AG08396 (cell line): Measurements from ENCODE around the gene SEC14L5.
A peak's percentile ranks its signal among the peaks of the same experiment; 100 is the strongest.

ENCODE experiments used
- DNase-seq: peaks from one replicate; pipeline ENCODE4 v3.0.0; 2012; ENCODE audit warnings: low spot score, mixed read lengths

The SEC14L5 gene

DNA sequence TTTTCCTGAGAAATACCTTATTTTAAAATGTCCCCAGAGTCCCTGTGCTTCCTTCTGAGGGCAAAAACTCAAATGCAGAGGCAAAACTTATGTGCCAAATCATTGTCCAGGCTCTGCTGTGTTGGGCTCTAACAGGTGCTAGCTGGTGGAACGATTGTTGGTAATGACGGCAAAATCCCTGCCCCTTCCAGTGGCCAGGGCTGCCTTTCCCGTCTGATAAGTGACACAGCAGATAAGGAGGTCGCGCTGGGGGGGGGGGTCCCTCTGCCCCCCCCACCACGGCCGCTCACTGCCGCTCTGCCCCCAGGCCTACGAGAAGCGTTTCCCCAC lies 29.1 kb downstream of the SEC14L5 start:
- DNase-seq, result no peak

DNA sequence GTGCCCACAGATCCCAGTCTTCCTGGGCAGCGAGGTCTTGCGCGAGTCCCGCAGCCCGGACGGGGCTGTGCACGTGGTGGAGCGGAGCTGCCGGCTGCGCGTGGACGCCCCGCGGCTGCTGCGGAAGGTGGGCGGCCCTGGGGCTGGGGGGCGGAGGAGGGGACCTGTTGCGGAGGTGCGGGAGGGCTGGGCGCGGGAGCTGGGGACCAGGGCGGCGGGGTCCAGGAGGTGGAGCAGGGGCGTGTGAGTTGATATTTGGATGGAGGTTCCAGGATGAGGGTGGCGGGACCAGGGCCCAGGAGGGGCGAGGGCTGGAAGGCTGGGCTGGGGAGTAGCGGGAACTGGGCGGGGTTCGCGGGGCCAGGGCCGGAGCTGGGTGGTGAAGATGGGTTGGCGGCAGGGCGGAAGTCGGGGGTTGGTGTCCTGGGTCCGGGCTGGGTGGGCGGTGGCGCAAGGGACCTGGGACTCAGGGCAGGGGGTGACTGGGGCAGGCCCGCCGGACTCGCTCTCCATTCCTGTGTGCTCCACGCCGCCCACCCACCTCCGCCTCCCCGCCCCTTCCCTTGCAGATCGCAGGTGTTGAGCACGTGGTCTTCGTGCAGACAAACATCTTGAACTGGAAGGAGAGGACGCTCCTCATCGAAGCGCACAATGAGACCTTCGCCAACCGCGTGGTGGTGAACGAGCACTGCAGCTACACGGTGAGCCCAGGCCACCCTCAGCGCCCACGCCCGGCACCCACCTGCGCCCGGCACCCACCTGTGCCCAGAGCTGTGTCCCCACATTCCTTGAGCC lies 29.6 kb downstream of the SEC14L5 start:
- no peak for DNase-seq

DNA sequence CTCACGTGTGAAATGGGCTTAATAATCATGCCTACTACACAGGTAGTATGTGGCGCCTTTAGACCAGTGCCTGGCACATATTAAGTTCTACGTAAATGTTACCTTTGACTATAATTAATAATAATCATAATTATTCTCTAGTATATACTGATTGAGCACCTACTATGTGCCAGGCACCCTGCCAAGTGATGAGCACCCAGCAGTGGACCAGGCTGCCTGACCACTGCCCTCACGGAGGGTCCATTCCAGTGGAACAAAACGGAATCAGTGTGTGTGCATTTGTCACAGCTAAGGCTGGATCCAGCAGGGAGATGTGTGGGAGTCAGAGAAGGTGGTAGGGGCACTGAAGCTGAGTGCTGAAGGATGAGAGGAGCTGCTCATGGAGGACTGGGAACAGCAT lies 30.5 kb downstream of the SEC14L5 start:
- no peak for DNase-seq

DNA sequence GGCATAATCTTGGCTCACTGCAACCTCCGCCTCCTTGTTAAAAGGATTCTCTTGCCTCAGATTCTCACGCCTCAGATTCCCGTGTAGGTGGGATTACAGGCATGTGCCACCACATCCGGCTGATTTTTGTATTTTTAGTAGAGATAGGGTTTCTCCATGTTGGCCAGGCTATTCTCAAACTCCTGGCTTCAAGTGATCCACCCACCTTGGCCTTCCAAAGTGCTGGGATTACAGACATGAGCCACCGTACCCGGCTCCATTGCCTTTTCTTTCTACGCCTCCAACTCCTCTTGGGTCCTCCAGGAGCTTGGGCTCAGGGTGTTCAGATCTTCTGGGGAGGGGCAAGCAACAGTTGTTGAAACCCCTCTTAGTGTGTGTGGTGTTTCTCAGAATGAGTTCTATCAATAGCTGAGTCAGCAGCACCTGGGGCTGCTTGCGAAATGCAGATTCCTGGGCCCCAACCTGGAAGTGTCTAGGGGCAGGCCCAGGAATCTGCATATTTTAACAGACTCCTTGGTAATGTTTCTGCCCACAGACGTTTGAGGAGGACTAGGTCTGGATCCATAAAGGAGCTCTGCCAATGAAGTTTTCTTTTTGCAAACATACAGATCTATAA lies 31.4 kb downstream of the SEC14L5 start:
- no peak for DNase-seq

DNA sequence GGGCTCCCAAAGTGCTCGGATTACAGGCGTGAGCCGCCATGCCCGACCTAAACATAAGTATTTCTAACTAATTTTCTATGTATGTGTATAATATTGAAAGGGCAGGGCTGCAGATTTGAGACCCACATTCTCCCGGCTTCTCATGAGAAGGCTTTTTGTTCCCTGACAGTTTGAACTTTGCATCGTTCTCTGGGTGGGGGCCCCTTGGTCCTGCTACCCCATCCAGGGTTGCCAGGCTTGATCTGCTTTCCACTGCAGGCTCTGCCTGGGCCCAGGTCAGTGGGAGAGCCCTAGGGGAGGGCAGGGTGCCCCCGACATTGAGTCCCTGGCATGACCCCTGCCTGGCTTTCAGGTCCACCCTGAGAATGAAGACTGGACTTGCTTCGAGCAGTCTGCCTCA lies 32.3 kb downstream of the SEC14L5 start:
- no peak for DNase-seq

DNA sequence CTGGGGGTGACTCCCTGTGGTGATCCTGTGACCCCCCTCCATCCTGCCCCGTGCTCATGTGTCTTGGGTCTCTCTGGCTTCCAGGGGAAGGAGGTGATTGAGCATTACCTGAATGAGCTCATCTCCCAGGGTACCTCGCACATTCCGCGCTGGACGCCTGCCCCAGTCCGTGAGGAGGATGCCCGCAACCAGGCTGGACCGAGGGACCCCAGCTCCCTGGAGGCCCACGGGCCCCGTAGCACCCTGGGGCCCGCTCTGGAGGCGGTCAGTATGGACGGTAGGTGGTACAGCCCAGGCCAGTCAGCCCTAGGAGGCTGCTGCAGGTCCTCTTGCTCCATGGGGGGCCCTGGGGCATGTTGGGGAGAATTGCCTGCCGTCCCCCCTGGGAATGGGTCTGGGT lies 33.6 kb downstream of the SEC14L5 start:
- no peak for DNase-seq

DNA sequence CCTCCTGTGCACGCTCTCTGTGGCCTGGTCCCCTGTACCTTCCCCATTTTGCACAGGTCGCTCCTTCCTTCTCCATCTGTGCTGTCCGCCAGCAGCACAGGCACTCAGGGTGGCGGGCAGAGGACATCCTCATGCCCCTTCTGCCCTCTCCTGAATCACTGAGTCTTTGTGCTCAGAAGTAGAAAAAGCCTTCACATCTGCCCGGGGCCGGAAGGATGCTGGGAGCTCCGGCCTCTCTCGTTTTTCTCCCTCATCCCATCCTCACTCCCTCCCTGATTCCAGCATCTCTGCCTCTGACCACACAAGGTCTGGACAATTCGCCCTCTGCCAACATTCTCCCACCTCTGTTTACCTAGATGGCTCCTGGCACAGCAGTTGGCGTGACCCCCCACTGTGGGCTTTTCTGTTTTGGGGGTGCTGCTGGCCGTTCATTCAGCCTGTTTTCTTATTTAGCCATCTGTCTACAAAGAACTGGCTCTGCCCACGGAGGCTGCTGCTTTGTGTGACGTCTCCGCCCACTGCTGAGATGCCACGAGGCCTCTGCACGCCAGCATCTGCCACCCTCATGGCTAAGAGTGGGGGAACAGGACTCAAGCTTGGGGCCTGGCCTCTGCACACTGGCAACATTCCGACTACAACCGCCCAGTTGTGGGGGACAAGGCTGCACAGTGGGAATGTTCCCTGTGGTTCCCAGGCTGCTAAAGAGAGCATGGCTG lies 36.7 kb downstream of the SEC14L5 start:
- no peak for DNase-seq

DNA sequence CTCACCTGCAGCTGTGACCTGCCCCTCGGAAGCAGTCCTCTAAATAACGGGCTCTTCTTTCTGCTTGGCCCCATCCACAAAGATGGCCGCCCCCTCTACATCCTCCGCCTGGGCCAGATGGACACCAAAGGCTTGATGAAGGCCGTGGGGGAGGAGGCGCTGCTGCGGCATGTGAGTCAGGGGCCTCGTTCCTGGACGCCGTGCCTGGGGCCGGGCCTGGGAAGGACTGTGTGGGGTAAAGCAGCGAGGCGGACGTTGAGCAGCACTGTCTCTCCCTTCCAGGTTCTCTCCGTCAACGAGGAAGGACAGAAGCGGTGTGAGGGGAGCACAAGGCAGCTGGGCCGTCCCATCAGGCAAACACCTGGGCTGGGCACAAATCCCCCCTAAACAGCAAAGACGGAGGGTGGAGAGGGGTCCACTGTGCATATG lies 42.5 kb downstream of the SEC14L5 start:
- DNase-seq, result no peak

DNA sequence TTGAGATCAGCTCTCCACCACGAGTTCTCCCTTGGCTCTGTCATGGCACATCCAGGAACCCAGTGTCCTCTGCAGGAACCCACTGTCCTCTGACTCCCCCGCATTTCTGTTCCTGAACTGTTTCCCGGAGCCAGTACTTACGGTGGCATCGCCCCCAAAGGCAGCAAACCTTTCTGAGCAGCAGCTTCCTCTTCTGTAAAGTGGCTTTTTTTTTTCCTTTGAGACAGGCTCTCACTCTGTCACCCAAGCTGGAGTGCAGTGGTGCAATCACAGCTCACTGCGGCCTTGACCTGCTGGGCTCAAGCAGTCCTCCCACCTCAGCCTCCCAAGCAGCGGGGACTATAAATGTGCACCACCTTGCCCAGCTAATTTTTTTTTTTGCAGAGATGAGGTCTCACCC lies 43.4 kb downstream of the SEC14L5 start:
- no peak for DNase-seq

DNA sequence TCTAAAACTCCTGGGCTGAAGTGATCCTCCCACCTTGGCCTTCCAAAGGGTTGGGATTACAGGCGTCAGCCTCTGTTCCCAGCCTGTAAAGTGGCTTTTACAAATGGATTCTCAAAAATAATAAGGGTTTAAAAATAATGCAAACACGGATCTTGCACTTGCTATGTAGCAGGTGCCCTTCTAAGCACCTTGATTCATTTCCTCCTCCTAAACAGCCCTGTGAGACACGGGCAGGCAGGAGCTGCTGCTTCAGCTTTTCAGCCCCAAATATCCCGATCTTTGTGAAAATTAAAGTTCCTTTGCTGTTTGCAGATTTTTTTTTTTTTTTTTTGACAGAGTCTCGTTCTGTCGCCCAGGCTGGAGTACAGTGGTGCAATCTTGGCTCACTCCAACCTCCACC lies 43.9 kb downstream of the SEC14L5 start:
- DNase-seq, result no peak

DNA sequence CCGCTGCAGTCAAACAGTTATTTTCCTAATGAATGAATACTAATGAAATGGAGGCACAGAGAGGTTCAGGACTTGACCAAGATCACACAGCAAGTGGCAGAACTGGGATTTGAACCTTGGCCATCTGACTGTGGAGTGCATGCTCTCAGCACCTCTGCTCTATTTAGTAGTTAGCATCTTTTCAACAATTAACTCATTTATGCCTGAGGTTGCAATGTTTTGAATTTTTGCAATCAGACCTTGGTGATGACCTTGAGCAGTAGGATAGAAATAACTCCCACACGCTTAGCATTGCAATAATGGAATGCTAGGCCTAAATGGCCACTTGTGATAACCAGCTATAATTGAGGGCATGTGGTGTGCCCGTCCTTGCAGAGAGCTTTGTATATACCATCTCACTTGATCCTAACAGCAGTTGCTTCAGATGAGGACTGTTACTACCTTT lies 44.6 kb downstream of the SEC14L5 start:
- DNase-seq, result no peak

DNA sequence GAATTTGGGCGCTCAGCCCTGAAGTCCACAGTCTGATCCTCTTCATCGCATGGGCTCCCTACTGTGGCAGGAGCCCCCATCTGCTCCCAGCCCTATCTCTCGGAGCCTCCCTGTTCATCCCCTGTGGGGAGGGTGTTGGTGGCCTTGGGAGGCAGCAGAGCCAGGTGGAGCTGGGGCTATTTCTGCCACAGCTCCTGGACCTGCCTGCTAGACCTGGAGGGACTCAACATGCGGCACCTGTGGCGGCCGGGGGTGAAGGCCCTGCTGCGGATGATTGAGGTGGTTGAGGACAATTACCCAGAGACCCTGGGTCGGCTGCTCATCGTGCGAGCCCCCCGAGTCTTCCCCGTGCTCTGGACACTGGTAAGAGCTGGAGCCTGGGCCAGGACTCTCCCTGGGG lies 45.1 kb downstream of the SEC14L5 start:
- no peak for DNase-seq

DNA sequence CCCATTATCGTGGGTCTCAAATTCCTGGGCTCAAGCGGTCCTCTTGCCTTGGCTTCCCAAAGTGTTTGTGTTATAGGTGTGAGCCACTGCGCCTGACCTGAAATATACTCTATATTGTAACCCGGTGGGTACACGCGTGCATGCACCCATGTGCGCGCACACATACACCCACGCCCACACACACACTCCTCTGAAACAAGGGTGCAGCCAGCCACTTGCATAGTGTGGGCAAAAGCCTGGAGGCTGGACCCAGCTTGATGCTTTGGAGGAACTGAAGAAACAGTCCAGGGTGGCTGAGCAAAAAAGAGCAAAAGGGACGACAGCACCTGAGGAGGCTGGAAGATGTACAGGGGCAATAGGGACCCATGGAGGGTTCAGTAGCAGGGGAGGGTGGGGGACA lies 45.7 kb downstream of the SEC14L5 start:
- DNase-seq, result no peak

DNA sequence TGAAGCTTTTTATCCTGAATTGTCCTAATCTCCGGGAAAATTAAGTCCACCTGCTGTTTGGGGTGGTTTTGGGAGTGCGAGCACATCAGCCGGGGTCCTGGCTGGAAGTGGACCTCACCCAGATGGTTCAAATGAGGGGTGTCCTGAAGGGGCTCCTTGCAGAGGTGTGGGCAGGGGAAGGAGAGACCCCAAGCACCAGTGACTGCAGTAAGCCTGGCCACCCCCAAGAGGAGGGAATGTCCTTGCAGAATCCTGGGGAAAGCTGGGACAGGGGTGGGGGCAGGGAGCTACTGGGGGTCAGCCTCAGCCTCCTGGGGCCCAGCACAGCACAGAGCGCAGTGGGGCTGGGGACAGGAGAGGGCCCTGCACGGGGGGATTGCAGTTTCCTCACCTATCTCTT lies 46.2 kb downstream of the SEC14L5 start:
- DNase-seq, result no peak

DNA sequence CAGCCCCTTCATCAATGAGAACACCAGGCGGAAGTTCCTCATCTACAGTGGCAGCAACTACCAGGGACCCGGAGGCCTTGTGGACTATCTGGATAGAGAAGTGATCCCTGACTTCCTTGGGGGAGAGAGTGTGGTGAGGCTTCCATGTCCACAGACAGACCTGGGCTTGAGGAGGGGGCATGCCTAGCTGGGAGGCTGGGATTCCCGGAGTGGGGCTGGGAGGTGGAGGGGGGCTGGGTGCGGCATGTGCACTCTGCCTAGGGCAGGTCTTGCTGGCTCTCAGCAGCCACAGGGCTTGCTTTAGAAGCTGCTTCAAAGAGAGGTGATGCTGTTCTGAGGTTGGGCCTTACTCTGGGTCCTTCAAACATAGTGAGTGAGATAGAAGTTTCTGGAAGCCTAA lies 47.8 kb downstream of the SEC14L5 start:
- no peak for DNase-seq

DNA sequence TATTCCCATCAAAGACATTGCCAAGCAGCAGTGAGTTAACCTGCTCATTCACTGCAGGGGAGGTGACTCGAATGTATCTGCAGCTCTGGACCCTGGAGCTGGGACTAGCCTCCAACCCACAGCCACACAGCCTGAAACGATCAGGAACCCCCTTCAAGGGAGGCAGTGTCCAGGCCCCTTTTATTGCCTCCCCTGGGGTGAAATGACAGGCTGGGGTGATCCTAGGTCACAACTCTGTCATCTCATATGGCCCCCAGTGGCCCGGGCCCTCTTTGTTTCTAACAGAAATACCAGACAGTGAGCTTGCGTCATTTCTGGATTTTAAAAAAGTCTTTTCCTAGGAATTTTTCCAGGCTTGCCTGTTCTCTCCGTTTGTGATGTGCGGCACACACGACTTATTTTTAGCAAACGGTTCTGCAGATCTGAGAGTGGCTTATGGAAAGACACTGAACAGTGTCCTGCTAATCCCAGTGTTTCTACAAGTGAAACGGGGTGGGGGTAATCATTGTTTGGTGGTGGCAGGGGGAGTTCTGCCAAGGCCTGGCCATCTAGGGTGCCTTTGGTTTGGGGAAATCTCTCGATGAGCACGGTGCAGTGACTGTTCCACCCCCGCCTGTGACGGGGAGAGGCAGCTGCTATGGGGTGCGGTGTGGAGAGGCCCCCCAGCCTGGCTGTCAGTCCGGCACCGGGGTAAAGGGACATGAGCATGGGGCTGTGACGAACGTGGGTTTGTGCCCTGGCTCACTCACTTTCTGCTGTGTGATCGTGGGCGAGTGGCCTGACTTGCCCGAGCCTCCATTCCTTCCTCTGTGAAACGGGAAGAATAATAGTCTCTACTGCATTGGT lies 48.4 kb downstream of the SEC14L5 start:
- no peak for DNase-seq

DNA sequence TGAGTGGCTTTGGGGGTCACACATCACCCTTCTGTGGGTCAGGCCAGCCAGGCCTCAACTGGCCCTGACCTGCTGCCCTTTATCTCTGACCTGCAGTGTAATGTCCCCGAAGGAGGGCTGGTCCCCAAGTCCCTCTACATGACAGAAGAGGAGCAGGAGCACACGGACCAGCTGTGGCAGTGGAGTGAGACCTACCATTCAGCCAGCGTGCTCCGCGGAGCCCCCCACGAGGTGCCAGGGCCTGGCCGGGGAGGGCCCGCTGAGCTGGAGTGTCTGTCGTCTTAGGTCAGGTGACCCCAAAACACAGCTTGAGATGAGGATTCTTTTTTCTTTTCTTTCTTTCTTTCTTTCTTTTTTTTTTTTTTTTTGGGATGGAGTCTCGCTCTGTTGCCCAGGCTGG lies 49.1 kb downstream of the SEC14L5 start:
- DNase-seq, result no peak

DNA sequence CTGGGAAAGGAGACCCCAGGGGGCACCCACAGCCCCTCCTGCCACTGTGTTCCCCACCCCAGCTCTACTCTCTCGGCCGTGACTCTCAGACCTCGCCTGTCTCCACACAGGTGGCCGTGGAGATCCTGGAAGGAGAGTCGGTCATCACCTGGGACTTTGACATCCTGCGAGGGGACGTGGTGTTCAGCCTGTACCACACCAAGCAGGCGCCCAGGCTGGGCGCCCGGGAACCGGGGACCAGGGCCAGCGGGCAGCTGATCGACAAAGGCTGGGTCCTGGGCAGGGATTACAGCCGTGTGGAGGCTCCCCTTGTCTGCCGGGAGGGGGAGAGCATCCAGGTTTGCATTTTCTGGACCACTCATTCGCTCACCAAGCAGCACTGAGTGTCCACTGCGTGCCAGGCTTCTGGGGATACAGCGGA lies 50.2 kb downstream of the SEC14L5 start:
- no peak for DNase-seq

DNA sequence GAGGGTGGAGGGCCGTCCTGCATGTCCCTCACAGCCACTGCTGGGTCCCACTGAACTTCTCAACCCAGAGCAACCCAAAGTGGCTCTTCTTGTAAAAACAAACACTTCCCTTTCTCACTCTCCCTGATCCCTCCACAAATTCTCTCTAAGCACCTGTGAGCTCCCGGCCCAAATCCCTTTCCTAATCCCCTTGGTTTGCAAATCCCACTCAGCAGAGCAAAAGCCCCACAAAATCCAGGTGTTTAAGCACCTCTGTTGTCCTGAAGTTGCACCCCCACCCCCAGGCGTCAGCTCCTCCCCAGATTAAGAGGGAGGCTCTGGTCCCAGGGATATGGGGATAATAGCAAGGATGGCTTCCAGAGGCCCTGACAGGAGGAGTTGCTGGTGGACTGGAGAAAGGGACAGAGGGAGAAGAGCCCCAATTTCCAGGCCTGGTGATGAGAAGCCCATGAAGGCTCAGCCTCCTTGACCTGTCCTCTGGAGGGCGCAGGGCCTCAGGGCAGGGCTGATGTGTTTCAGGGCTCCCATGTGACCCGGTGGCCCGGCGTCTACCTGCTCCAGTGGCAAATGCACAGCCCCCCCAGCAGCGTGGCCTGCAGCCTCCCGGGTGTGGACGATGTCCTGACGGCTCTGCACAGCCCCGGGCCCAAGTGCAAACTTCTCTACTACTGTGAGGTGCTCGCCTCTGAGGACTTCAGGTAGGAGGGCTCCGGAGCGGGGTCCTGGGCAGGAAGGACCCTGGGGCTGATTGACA lies 52.6 kb downstream of the SEC14L5 start:
- DNase-seq, result no peak

DNA sequence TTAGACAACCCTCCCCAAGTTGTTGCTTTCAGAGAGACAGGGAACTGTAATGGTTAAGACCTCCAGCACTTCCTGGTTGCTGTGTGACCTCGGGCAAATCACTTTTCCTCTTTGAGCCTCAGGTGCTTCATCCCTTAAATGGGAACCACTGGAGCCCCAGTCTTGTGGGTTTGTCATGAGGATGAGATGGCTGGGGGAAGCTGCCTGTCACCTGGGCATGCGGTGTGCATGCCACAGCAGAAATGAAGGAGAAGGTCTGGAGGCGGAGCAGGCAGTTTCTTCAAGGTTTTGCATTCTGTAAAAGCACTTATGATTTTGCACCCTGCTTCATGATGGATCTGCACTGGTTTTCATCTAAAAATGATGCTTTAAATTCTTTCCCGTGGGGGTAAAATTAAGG lies 53.5 kb downstream of the SEC14L5 start:
- DNase-seq, result no peak

DNA sequence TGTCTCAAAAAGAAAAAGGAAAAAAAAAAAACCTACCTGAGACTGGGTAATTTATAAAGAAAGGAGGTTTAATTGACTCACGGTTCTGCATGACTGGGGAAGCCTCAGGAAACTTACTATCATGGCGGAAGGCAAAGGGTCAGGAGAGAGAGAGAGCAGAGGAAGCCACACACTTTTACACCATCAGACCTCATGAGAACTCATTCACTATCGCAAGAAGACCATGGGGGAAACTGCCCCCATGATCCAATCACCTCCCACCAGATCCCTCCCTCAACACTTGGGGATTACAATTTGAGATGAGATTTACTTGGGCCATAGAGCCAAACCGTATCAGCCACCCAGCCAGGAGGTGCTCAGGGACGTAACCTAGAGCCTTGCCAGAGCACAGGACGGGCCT lies 54.8 kb downstream of the SEC14L5 start:
- DNase-seq, result no peak

DNA sequence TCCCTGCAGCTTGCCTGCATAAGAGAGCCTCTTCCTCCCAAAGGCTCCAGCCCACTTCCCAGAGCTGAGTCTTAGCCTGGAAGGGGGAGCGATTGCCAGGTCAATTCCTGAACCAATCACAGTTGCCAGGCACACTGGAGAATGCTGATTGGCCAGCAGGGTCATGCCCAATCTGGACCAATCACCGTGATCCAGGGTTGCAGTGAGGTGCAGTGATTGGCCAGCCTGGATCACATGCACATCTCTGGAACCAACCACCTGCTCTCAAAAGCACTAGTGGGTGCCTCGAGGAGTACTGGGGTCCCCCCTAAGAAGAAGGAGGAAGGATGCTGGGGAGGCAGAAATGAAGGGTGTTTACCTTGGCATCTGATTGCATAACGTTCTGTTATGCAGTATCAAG lies 57.2 kb downstream of the SEC14L5 start:
- DNase-seq, result peak; percentile 37
